Caki2 (cell line): ENCODE measurements around the gene LOC101059915. TPM values are rescaled to one million over a fixed set of nuclear protein-coding genes. Genes with fewer than 3 reads are reported as not detected.
"Not testable (repeated sequence)": the region's sequence is repeated elsewhere in the genome, so short reads cannot be mapped to it uniquely, and the experiment has no call there.

Experiments
- DNase-seq: peaks from one replicate; pipeline ENCODE4 v3.0.0-alpha.2; 2015; ENCODE audit warnings: low read depth
- in situ Hi-C: cut with HindIII; loops from 2 replicates; pipeline ENCODE4 v1.10.0; 2016; ENCODE audit warnings: low sequenced_read_pairs, low pct_unique_long_range_greater_than_20kb, mixed read lengths
- total RNA-seq: library from RNA; depleted of rRNA; stranded (reverse); fragments of >200 nt; shearing (Covaris generic); gene quantifications from 2 replicates; pipeline ENCODE4 v1.2.3, GENCODE V29; 2014; ENCODE audit warnings: low replicate concordance; rRNA removed

The LOC101059915 gene

GRCh38 chrX:71715551-71715950 is 48.2 kb downstream of the LOC101059915 start:
- DNase-seq, in situ Hi-C loops: not testable (repeated sequence)

GRCh38 chrX:71716323-71716722 is 49.0 kb downstream of the LOC101059915 start:
- in situ Hi-C loops, DNase-seq: not testable (repeated sequence)

GRCh38 chrX:71718185-71718584 is 50.8 kb downstream of the LOC101059915 start, which contains the start of gene CXorf49:
Gene CXorf49 (minus strand): TSS chrX:71718285. CDS start chrX:71718151, 134 bp downstream.
- DNase-seq, in situ Hi-C loops: not testable (repeated sequence)

GRCh38 chrX:71719195-71719594 is 51.8 kb downstream of the LOC101059915 start:
- DNase-seq, in situ Hi-C loops: not testable (repeated sequence)

- in situ Hi-C loops, DNase-seq: not testable (repeated sequence)
Measured at GRCh38 chrX:71720289-71720886, 53.0 kb downstream of the LOC101059915 start.

Other genes starting within 250 kb of the LOC101059915 start
- 32.9 and 54.2 TPM in 2 replicates for gene OGT, start 134.4 kb upstream of the LOC101059915 start, total RNA-seq
- 2.3 TPM in 1 of 2 replicates, not detected in the other for gene GCNA, start 89.1 kb upstream of the LOC101059915 start, total RNA-seq
- not detected in 2 replicates for gene CXCR3, start 49.0 kb upstream of the LOC101059915 start, total RNA-seq
- not detected in 2 replicates for gene CXorf49, start 50.7 kb downstream of the LOC101059915 start, total RNA-seq
- not detected in 2 replicates for gene CXorf49B, start 95.8 kb downstream of the LOC101059915 start, total RNA-seq
- 0.07 and 1.3 TPM in 2 replicates for gene NHSL2, start 243.3 kb downstream of the LOC101059915 start, total RNA-seq